ENCODE measurements around the gene AEN. TPM values are rescaled to one million over a fixed set of nuclear protein-coding genes. Genes with fewer than 3 reads are reported as not detected.
"Not testable (repeated sequence)": the region's sequence is repeated elsewhere in the genome, so short reads cannot be mapped to it uniquely, and the experiment has no call there.

The AEN gene
- total and polyA plus RNA-seq, 8 donors, result 8.9 to 26.8 (median 15.1) TPM

- ATAC-seq, result no peak
- peaks cover 9 to 14% (median 12%) of the 10 kb centered on the region in 3 donors for H3K4me1 ChIP-seq
- no peak overlapping the region for H3K27ac ChIP-seq
- H3K36me3 ChIP-seq, result peaks cover 0 to 49% (median 22%) of the 10 kb centered on the region in 3 donors
- no peak for FAIRE-seq
- TF ChIP-seq CTCF (IDR thresholded peaks at IDR 0.05), result no peak
- WGBS, 2 donors, result 89 to 91% methylated on average over 12 of the region's 12 CpGs
- no peak overlapping the region for H3K4me3 ChIP-seq
- peak in 1 of 6 donors; percentile 20 for DNase-seq
- no peaks in the 10 kb centered on the region for H3K27me3 ChIP-seq
- H3K9me3 ChIP-seq, result no peaks in the 10 kb centered on the region
- intact Hi-C loops (cut with DNase I), result no loop called here
These were observed 10.4 kb downstream of the AEN start for GRCh38 chr15:88631464-88632028.

GRCh38 chr15:88632797-88633196 is 11.7 kb downstream of the AEN start:
- H3K27me3 ChIP-seq; H3K9me3 ChIP-seq; ATAC-seq; intact Hi-C loops (cut with DNase I); FAIRE-seq; H3K27ac ChIP-seq; H3K4me3 ChIP-seq: not testable (repeated sequence)
- DNase-seq, result peak in 1 of 6 donors; percentile 1
- WGBS, 2 donors, result 87 to 95% methylated on average over 7 of the region's 7 CpGs
- H3K36me3 ChIP-seq, result peaks cover 0 to 36% (median 17%) of the 10 kb centered on the region in 3 donors
- peaks cover 9 to 19% (median 10%) of the 10 kb centered on the region in 3 donors for H3K4me1 ChIP-seq

- 82 to 86% methylated on average over 2 of the region's 2 CpGs for WGBS, 2 donors
- Histone ChIP-seq H3K36me3 (peaks cover 0 to 21% (median 7%) of the 10 kb centered on the region in 3 donors), H3K27me3 (no peaks in the 10 kb centered on the region), H3K27ac (no peak overlapping the region), H3K4me3 (no peak overlapping the region), H3K4me1 (peaks cover 14 to 29% (median 17%) of the 10 kb centered on the region in 3 donors), H3K9me3 (no peaks in the 10 kb centered on the region)
- intact Hi-C loops (cut with DNase I), result no loop called here
- no peak for FAIRE-seq
- TF ChIP-seq CTCF (IDR thresholded peaks at IDR 0.05), result no peak
- DNase-seq, result no peak
- no peak for ATAC-seq
These were observed 13.3 kb downstream of the AEN start for GRCh38 chr15:88634449-88634848.

GRCh38 chr15:88635318-88635717 is 14.2 kb downstream of the AEN start:
- H3K27ac ChIP-seq, result peak overlapping the region in 1 of 4 donors; percentile 47
- TF ChIP-seq CTCF (IDR thresholded peaks at IDR 0.05), result no peak
- 75 to 76% methylated on average over 6 of the region's 6 CpGs for WGBS, 2 donors

GRCh38 chr15:88636050-88636449 is 14.9 kb downstream of the AEN start:
- no peak for TF ChIP-seq CTCF (IDR thresholded peaks at IDR 0.05)
- Histone ChIP-seq H3K9me3 (no peaks in the 10 kb centered on the region), H3K4me3 (no peak overlapping the region), H3K4me1 (peaks cover 14 to 32% (median 17%) of the 10 kb centered on the region in 3 donors), H3K36me3 (peaks cover 0 to 5% (median 0%) of the 10 kb centered on the region in 3 donors), H3K27ac (peak overlapping the region in 3 of 4 donors; percentile 13 to 53 (median 47)), H3K27me3 (no peaks in the 10 kb centered on the region)
- no peak for FAIRE-seq
- intact Hi-C loops (cut with DNase I), result no loop called here
- DNase-seq, result peak in 5 of 6 donors; percentile 67 to 89 (median 85)
- peak; percentile 47 to 66 (median 56) for ATAC-seq
- 42 to 60% methylated on average over 11 of the region's 11 CpGs for WGBS, 2 donors

More at GRCh38 chr15:88635318-88635717, 14.2 kb downstream of the AEN start:
- Histone ChIP-seq H3K9me3 (no peaks in the 10 kb centered on the region), H3K4me3 (no peak overlapping the region), H3K36me3 (peaks cover 0 to 12% (median 7%) of the 10 kb centered on the region in 3 donors), H3K4me1 (peaks cover 14 to 32% (median 17%) of the 10 kb centered on the region in 3 donors), H3K27me3 (no peaks in the 10 kb centered on the region)
- no peak for ATAC-seq
- no peak for DNase-seq
- intact Hi-C loops (cut with DNase I), result no loop called here
- no peak for FAIRE-seq

Measured in pancreas (tissue), 10 donors.